ENCODE measurements around the gene AMPH. TPM values are rescaled to one million over a fixed set of nuclear protein-coding genes. Genes with fewer than 3 reads are reported as not detected.
"Not testable (repeated sequence)": the region's sequence is repeated elsewhere in the genome, so short reads cannot be mapped to it uniquely, and the experiment has no call there.

AMPH gene
- total RNA-seq, 1 experiment from 2014 or later: not detected

GRCh38 chr7:38359071-38359601, 272.0 kb downstream of the AMPH start:
- H3K79me2 ChIP-seq (ENCODE audit: low read depth); CTCF ChIA-PET; H2AFZ ChIP-seq; H3K4me3 ChIP-seq; POLR2A ChIA-PET (ENCODE audit: unreplicated experiment); H3K9me2 ChIP-seq (ENCODE audit: insufficient read depth); H3K36me3 ChIP-seq (ENCODE audit: low read depth); H3K4me1 ChIP-seq (replicated peaks; ENCODE audit: insufficient read depth); H4K20me1 ChIP-seq (ENCODE audit: insufficient read depth); H3K4me2 ChIP-seq; H3K9me3 ChIP-seq (ENCODE audit: insufficient read depth, low read depth); H3K27ac ChIP-seq; H3K27me3 ChIP-seq (ENCODE audit: insufficient read depth, low read depth); intact Hi-C loops (cut with micrococcal nuclease; ENCODE audit: unreplicated experiment); H3F3A ChIP-seq (ENCODE audit: insufficient read depth, low read depth); BruUV-seq (replicated peaks): not testable (repeated sequence)
- DNase-seq: peak in 1 of 2 experiments; percentile 49
- peak; percentile 54 for TF ChIP-seq CTCF (conservative IDR thresholded peaks at IDR 0.05)

GRCh38 chr7:38358273-38358831, 272.8 kb downstream of the AMPH start:
- intact Hi-C loops (cut with micrococcal nuclease; ENCODE audit: unreplicated experiment); H3K9me2 ChIP-seq (ENCODE audit: insufficient read depth); H3K36me3 ChIP-seq (ENCODE audit: low read depth); H3K27me3 ChIP-seq (ENCODE audit: insufficient read depth, low read depth); H3K27ac ChIP-seq; H3K4me3 ChIP-seq; BruUV-seq (replicated peaks); H3K79me2 ChIP-seq (ENCODE audit: low read depth); H2AFZ ChIP-seq; H3K4me1 ChIP-seq (replicated peaks; ENCODE audit: insufficient read depth); DNase-seq; POLR2A ChIA-PET (ENCODE audit: unreplicated experiment); H3K4me2 ChIP-seq; H3K9me3 ChIP-seq (ENCODE audit: insufficient read depth, low read depth); H4K20me1 ChIP-seq (ENCODE audit: insufficient read depth); H3F3A ChIP-seq (ENCODE audit: insufficient read depth, low read depth): not testable (repeated sequence)
- CTCF ChIA-PET: interaction anchor here (0.6 kb wide), 1 partner anchor 11 kb away, joined by 5 read pairs; no protein-coding TSS in a partner anchor

- H3K27ac ChIP-seq; H2AFZ ChIP-seq; BruUV-seq (replicated peaks); H3K9me2 ChIP-seq (ENCODE audit: insufficient read depth); H3F3A ChIP-seq (ENCODE audit: insufficient read depth, low read depth); H3K79me2 ChIP-seq (ENCODE audit: low read depth); H4K20me1 ChIP-seq (ENCODE audit: insufficient read depth); H3K36me3 ChIP-seq (ENCODE audit: low read depth); H3K27me3 ChIP-seq (ENCODE audit: insufficient read depth, low read depth); H3K9me3 ChIP-seq (ENCODE audit: insufficient read depth, low read depth); H3K4me1 ChIP-seq (replicated peaks; ENCODE audit: insufficient read depth); H3K4me3 ChIP-seq; H3K4me2 ChIP-seq; CTCF ChIA-PET; DNase-seq; intact Hi-C loops (cut with micrococcal nuclease; ENCODE audit: unreplicated experiment); POLR2A ChIA-PET (ENCODE audit: unreplicated experiment): not testable (repeated sequence)
Measured at GRCh38 chr7:38354271-38354851, 276.8 kb downstream of the AMPH start.

GRCh38 chr7:38353431-38353881, 277.7 kb downstream of the AMPH start:
- H3F3A ChIP-seq (ENCODE audit: insufficient read depth, low read depth); H3K27ac ChIP-seq; BruUV-seq (replicated peaks); H3K27me3 ChIP-seq (ENCODE audit: insufficient read depth, low read depth); H3K4me1 ChIP-seq (replicated peaks; ENCODE audit: insufficient read depth); H3K9me3 ChIP-seq (ENCODE audit: insufficient read depth, low read depth); H3K9me2 ChIP-seq (ENCODE audit: insufficient read depth); intact Hi-C loops (cut with micrococcal nuclease; ENCODE audit: unreplicated experiment); POLR2A ChIA-PET (ENCODE audit: unreplicated experiment); H3K36me3 ChIP-seq (ENCODE audit: low read depth); CTCF ChIA-PET; H2AFZ ChIP-seq; H4K20me1 ChIP-seq (ENCODE audit: insufficient read depth); DNase-seq; H3K4me2 ChIP-seq; H3K4me3 ChIP-seq; H3K79me2 ChIP-seq (ENCODE audit: low read depth): not testable (repeated sequence)
